MV-4-11 (cell line): ENCODE data around the gene FANCM.

Source experiments
- DNase-seq: peaks from one replicate; lab custom pipeline; 2025; lab: John Stamatoyannopoulos, UW

The FANCM gene, protein sequence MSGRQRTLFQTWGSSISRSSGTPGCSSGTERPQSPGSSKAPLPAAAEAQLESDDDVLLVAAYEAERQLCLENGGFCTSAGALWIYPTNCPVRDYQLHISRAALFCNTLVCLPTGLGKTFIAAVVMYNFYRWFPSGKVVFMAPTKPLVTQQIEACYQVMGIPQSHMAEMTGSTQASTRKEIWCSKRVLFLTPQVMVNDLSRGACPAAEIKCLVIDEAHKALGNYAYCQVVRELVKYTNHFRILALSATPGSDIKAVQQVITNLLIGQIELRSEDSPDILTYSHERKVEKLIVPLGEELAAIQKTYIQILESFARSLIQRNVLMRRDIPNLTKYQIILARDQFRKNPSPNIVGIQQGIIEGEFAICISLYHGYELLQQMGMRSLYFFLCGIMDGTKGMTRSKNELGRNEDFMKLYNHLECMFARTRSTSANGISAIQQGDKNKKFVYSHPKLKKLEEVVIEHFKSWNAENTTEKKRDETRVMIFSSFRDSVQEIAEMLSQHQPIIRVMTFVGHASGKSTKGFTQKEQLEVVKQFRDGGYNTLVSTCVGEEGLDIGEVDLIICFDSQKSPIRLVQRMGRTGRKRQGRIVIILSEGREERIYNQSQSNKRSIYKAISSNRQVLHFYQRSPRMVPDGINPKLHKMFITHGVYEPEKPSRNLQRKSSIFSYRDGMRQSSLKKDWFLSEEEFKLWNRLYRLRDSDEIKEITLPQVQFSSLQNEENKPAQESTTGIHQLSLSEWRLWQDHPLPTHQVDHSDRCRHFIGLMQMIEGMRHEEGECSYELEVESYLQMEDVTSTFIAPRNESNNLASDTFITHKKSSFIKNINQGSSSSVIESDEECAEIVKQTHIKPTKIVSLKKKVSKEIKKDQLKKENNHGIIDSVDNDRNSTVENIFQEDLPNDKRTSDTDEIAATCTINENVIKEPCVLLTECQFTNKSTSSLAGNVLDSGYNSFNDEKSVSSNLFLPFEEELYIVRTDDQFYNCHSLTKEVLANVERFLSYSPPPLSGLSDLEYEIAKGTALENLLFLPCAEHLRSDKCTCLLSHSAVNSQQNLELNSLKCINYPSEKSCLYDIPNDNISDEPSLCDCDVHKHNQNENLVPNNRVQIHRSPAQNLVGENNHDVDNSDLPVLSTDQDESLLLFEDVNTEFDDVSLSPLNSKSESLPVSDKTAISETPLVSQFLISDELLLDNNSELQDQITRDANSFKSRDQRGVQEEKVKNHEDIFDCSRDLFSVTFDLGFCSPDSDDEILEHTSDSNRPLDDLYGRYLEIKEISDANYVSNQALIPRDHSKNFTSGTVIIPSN (N-terminal part only)

DNA sequence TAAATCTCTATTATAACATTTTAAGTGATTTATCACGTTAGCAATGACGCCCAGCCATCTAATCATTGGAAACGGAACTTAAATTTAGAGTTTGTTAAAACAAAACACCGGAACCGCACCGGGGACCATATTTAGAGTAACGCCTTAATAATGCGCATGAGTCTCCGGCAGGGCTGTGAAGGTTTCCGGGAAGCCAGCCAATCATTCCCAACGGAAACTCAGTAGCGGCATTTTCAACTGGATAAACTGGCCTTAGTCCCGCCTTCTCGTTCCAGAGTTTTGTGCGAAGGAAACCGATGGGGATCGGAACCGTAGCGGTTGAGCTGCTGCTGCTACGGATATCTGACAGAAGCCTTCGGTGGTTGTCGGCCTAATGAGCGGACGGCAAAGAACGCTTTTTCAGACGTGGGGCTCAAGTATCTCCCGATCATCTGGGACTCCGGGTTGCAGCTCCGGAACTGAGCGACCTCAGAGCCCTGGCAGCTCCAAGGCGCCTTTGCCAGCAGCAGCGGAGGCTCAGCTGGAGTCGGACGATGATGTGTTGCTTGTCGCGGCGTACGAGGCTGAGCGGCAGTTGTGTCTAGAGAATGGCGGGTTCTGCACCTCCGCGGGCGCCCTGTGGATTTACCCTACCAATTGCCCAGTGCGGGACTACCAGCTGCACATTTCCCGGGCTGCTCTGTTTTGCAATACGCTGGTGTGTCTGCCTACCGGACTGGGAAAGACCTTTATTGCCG is at the start of gene FANCM:
Gene FANCM (plus strand): TSS at position 272 of the 737 bp plus-strand sequence. CDS start 102 bp downstream, at position 374.
- DNase-seq: peak; percentile 97

DNA sequence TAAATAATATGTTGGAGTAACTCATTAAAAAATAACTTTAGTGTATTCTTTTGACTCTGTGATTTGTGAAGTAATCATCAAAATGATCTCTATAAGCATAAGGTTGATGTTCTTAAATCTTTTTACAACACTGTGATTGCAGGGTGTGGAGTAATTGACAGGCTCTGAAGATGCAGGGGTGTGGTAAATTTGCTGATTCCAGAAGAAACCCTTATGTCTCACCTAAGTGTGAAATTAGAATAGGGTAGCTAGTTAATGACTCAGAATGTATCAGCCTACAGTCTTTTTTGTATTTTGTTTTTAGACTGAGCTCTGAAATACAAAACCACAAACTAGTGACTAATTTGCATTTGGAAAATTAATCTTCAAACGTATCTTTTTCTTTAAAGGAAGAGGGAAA is 45.9 kb upstream of the FANCM start:
- peak; percentile 2 for DNase-seq

DNA sequence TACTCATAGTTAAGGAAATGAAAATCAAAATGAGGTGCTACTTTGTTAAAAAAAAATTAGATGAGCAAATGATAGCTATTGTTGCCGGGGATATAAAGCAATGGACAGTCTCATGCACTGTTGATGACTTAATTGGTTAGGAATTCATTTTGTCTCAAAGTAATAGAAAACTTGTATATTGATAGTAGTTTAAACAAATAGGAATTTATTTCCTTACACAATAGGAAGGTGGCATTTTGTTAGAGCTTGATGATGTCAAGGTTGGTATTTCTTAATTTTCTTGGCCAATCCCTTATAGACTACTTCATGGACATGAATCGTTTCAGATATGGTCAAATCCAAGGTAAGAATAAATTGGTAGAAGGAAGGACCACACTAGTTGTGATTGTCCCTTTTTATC is 44.0 kb upstream of the FANCM start:
- DNase-seq: no peak

DNA sequence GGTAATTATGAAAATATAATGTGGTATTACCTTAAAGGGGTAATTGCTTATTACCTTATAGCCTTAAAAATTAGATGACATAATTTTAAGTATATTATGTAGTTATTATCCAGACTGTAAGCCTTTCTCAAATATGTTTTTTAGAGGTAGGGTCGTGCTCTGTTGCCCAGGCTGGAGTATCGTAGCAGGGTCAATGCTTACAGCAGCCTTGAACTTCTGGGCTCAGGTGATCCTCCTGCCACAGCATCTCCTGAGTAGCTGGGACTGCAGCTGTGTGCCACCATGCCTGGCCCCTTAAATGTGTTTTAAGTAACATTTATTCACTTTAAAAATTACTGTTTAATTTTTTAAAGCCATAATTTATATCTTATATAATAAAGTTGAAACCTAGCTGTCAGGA is 41.5 kb upstream of the FANCM start:
- no peak for DNase-seq

DNA sequence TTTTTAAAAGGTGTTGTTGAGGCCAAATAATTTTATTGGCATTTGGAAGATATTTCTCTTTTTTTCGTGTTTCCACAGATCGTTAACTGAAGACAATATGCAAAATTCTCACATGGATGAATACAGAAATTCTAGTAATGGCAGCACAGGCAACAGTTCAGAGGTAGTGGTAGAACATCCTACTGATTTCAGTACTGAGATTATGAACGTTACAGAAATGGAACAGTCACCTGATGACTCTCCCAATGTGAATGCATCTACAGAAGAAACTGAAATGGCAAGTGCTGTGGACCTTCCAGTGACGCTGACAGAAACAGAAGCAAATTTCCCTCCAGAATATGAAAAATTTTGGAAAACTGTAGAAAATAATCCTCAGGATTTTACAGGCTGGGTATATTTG is 40.6 kb upstream of the FANCM start:
- DNase-seq: no peak

DNA sequence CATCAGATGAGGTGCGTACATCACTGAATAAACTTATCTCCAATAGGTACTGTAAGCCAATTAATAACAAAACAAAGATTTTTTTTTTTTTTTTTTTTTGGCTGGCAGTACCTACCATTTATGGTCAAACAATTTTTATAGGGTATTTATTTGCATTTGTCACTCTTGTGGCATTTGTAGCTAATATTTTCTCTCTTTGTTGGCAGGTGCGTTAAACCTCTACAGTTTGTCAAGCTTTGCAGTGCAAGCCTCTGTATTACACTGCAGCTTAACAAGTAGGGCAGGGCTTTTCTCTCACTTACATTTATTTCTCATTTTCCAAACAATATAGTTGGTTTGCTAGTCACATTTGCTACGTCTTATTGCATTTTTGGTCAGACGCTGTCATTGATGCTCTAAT is 39.5 kb upstream of the FANCM start:
- no peak for DNase-seq

DNA sequence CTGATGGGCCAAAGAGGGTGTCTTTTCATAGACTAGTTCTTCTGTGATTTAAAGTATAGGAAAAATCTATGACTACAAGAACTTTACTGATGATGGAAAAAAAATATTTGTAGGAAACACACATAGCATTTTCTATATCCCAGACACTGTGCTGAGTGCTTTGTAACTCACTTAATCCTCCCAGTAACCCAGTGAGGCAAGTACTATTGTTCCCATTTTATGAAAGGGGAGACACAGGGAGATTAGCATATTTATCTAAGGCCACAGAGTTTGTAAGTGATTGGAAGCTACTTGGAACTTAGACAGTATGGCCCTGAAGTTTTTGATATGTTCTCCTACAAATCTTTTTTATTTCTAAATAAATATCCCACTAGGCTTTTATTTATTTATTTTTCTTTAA is 31.9 kb upstream of the FANCM start:
- DNase-seq: no peak

DNA sequence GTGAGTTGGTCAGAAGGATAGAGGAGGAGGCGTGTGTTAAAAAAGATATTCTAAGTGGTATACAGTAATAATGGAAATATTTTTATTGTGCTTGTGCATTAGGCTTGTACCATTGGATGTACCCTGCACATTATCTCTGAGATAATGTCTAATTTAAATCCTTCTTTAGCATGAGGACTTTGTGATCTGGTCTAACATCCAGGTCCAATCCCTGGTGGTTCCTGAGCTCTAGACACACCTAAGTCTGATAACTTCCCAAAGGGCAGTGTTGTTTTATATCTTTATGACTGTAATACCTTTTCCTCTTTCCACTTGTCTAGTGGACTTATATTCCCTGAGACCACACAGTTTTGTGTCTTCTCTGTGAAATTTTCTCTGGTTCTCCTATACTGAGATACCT is 31.2 kb upstream of the FANCM start:
- DNase-seq: no peak

DNA sequence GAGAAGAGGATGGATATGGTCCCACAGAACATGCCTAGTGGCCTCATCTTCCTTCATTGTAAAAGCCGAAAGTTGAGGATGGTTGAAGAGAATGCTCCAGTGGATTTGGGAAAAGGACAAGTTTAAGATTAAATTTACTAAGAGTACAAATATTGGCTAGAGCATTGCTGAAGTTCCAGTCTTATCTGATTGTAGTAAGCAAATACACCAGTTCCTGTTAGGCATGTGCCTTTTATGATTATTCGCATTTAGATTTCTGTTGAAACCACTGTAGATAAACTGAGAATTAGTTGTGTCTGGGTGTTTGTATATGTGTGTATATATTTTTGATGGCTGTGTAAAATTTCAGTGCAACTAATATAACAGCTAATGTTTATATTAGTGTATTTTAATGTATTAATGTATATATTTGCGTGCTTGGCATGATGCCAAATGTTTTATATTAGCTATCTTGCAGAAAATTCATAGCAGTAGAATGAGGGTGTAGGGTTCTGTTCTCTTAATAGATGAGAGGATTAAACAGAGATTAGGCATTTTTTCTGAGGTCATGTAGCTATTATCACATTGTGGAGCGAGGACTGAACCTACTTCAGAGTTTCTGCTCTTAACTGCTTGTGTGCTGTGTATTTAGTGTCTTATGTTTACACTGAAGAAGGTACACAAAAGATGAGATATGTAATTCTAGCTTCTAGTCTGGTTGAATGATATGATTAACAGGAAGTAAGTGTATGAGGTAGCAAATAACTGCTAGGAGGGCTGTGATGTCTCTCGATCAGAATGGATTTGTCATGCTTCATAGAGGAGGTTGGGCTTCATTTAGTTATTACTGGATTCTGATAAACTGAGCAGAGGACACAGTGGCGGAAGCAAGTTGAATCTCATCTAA is 22.6 kb upstream of the FANCM start:
- DNase-seq: no peak

DNA sequence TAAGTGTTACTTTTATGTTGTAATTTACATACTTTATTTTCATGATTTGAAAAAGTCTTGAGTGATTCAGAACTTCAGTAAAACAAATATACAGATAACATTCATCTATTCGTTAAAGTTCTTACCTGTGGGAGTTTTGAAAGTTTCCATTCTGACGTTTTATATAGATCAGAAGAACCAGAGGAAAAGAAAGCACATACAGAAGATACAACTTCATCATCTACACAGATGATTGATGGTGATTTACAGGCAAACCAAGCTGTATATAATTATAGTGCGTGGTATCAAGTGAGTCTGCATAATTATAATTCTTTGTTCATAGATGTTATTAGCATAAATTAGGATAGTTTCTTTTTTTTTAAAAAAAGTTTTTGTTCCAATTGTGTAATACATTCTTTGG is 21.4 kb upstream of the FANCM start:
- DNase-seq: no peak

DNA sequence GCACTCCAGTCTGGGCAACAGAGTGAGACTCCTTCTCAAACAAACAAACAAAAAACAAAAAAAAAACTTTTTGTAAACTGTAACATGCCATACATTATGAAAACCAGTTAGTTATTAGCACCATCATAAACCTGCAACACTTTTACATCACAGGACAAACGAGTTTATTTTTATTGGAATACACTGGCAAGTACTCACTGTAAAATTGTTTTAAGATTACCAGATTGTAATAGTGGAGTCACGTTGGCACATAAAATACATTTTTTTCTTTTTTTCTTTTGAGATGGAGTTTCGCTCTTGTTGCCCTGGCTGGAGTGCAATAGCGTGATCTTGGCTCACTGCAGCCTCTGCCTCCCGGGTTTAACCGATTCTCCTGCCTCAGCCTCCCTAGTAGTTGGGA is 17.1 kb upstream of the FANCM start:
- DNase-seq: no peak

DNA sequence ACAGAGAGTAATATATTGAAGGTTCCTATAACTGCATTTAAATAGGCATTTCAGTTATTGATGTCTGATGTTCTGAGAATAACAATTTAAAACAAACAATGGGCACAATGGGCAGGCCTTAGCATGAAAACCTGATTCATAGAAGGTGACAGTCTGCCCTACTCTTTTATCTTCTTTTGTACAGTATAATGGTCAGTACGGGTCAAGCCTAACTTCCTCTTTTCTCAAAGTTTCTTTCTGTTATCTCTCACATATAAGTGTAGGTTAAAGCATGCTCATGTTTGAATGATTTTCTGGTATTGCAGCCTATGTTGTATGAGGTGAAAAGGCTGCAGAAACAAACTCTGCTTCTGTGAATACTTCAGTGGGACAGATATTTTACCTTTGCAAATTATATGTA is 15.6 kb upstream of the FANCM start:
- peak; percentile 37 for DNase-seq

DNA sequence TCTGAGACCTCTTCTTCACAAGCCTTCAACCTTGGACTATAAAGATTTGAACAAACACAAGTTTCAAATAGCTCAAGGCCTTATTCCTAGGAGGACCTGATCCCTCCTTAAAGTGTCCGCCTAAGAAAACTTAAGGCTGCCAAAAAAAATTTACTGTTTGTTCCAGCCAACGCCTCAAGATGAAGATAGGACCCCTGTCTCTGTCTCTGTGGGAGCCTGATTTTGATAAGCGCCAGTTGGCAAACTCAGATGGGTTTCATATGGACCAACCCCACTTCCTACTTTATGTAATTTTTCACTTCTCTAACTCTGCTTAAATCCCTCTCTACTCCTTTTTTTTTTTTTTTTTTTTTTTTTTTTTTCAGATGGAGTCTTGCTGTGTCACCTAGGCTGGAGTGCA is 12.5 kb upstream of the FANCM start:
- peak; percentile 55 for DNase-seq

DNA sequence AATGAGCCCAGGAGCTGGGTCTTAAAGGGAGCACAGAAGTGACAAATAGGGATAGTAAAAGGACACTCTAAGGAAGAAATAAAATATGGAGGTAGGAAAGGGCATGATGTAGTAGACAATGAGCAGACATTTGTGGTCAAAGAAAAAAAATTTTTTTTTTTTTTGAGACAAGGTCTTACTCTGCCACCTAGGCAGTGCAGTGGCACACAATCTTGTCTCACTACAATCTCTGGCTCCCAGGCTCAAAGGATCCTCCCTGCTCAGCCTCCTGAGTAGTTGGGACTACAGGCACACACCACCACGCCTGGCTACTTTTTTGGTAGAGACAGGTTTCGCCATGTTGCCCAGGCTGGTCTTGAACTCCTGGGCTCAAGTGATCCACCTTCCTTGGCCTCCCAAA is 10.0 kb upstream of the FANCM start:
- no peak for DNase-seq

DNA sequence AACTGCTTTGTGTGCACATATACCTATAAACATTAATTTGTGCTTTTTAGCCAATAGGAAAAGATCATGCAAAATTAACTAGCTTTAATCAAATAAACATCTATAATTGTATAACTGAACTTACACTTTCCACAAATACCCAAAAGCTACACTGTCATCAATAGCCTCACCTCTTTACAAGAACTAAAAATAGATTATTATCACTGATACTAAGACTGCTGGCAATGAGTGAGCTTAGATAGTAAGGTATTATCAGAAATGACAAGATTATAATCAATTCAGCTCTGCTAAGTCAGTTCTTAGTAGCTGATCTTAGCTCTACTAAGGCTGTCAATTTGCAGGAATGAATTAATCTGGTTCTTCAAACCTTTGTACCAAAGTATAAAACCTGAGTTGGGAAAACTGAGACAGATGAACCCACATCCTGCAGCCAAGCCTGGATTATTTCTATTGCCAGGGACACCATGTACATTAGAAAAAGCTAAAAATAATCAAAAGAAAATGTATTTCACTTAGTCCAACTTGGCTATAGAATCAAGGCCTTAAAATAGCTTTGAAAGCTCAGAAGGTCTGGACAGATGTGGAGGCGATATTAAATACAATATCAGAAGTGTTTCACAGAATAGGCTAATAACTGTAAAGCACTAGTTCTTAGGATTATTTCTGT is 6.6 kb upstream of the FANCM start:
- no peak for DNase-seq

DNA sequence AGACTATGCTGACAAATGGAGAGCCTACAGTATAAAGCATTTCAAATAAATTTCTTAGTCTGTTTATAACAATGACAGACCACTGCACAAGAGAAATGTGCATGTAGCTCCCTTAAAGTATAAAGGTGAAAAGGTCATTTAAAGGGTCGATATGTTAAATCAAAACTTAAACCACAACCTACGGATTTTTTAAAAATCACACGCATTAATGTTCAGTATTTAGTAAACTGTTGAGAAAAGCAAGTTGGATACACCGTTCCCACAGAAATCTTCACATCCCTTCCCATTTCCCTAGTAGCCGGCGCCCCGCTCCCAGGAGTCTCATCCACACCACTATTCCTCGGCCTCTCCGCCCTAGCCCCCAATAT is 2.1 kb upstream of the FANCM start:
- no peak for DNase-seq

DNA sequence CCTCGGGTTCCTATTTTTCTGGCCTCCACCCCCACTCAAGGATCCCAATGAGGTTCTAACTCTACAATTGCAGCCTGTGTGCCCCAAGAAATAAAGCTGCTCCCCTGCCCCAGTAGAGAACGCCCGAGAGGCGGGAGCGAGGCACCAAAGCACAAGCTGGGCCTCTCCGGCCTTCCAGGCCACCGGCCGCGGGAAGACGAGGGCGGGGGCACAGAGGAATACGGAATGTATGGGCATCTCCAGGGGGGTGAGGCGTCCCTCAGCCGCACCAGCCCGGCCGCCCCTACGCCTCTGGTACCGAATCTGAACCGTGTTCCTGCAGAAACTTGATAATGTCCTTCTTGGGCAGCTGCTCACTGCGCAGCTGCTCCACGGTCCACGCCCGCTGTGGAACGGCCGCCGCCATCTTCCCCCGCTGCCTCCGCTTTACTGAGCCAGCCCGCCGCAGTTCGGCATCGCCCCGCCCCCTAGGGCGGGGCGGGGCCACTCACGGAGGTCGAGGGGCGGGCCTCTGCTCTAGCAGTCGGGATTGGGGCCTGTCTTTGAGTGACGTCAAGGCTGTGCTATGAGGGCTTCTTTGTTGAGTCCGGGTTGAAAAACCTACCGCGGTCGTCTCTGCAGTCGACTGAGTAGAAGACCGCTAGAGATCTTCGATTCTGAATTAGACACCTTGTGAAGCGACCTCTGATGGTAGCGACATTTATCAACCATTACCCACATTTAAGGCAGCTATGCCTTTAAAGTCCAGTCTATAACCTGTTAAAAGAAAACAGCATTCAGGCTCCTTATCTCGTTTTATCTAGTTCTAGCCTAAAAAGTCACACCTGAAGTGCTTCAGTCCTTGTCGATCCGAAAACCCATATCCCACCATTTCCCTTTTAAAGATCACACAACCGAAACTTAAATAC is 1.4 kb upstream of the FANCM start, which contains the start of gene FKBP3:
Gene FKBP3 (minus strand): TSS at position 431 of the 908 bp plus-strand sequence. CDS start 25 bp downstream, at position 406.
- DNase-seq: peak; percentile 99

DNA sequence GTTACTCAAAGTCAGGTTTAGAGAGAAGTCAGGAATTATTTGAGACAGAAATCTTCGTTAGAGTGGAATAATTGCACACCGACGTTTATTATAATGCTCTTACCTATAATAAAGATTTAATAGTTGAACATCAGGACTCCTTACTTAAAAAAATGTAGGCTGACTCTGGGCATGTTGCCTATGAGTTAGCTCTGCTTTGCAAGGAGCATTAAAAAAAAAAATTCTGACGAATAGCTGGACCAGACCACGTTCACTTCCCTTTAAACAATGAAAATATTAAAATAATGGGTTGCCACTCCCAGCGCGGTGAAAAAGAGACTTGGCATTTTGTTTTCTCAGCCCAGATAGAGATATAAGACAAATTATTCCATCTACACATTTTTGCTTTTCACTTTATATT is 574 bp upstream of the FANCM start:
- DNase-seq: no peak

DNA sequence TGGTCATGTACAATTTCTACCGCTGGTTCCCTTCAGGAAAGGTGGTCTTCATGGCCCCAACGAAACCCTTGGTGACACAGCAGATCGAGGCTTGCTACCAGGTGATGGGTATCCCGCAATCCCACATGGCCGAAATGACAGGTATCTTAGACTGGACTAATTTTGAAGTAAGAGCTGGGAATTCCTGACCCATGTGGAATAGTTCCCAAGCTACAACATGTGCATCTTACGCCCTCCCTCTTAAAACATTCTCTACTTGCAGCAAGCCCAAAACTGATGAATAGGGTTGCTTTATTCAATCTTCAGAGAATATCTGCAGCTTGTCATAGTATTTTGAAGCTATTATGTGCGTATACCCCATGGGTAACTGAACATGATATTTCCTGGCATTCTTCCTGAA is 669 bp downstream of the FANCM start:
- DNase-seq: no peak
